Measurements from ENCODE around the gene C2CD4D.
"Not testable (repeated sequence)": the region's sequence is repeated elsewhere in the genome, so short reads cannot be mapped to it uniquely, and the experiment has no call there.

The C2CD4D gene

DNA sequence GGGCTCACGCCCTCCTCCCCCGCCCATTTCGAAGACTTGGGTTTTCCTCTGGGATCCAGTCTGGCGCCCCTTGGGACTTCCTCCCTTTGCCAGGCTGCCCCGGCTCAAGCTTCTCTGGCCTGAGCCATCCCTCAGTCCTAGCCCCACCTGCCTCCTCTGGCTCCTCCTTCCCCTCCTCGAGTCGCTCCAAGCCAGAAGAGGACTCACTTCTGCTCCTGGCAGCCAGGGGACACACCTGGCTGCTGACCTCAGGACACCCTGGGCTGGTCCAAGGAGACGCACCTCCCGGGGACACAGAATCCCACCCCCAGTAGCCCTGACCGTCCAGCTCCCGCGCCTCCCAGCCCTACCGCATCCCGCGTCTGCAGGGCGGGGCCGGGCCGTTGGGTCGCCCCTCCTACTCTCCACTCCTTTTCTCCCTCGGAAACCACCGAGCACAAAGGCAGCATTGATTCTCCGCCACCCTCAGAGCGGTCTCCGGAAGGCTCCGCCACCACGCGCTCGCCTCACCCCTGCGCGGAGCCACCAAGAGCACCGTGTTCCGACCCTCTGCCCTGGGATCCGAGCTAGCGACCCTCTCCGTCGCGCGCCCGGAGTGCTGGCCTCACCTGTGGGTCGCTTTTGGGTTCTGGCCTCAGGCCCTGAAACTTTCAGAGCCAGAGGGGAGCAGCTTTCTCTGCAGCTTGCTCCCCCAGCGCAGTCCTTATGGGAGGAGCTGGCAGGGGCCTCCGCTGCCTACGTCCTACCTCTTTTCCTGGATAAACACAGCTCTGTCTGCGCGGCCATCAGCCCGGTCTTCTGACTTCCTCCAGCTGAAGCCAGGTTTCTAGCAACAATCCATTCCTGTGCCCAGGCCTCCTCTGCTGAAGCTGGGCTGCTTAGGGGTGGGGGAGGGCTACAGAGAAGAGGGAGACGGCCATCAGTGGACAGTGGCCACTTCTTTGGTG lies at the start of gene C2CD4D:
Gene C2CD4D (minus strand): TSS at position 364 of the 947 bp plus-strand sequence. CDS start 831 bp downstream, outside the sequence.
- no peak for DNase-seq (ENCODE audit: low read depth)

DNA sequence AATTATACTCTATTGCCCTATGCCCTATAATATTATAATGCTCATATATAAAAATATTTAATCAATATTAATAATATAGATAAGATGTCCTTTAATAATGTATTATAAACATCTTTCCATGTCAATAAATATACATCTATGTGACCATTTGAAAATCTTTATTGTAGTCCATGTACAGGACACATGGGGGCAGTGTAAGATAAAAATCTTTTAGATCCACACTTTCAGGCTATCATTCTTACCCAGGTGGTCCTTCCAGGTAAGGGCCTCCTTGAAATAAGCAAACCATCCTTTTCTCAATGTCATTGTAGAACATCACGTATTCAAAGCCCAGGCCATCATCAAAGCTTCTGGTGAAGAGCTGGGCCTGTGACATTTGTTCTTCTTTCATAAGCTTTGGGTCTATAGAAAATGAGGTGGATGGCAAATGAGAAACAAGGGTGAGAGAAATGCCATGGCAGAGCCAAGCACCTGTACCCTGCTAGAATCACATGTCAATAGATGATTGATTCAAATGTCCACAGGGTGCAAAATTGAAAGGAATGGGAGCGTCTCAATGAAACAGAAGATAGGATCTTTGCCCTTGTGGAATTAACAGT lies 49.5 kb upstream of the C2CD4D start:
- DNase-seq (ENCODE audit: low read depth): no peak

DNA sequence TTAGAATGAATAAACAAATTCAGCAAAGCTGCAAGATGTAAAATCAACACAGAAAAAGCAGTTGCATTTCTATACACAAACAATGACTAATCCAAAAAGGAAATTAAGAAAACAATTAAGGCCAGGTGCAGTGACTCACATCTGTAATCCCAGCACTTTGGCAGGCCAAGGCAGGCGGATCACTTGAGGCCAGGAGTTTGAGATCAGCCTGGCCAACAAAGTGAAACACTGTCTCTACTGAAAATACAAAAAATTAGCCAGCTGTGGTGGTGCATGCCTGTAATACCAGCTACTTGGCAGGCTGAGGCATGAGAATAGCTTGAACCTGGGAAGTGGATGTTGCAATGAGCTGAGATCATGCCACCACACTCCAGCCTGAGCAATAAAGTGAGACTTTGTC lies 47.4 kb upstream of the C2CD4D start:
- no peak for DNase-seq (ENCODE audit: low read depth)

GRCh38 chr1:151885479-151885878 lies 45.9 kb upstream of the C2CD4D start:
- no peak for DNase-seq (ENCODE audit: low read depth)

- DNase-seq (ENCODE audit: low read depth): not testable (repeated sequence)
Measured at GRCh38 chr1:151884879-151885278, 45.3 kb upstream of the C2CD4D start.

DNA sequence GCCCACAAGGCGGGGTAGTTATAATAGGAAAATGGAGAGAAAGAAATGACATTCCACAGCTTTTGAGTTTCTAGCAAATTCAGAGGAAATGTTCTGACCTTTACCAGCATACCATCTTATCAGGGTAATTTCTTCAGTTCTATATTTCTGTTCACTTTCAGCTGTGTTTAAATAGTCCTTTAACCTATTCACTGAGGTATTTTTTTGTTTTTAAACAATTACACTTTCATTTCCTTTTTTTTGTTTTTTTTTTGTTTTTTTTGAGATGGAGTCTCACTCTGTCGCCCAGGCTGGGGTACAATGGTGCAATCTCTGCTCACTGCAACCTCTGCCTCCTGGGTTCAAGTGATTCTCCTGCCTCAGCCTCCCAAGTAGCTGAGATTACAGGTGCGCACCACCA lies 44.8 kb upstream of the C2CD4D start:
- DNase-seq (ENCODE audit: low read depth): not testable (repeated sequence)

GRCh38 chr1:151883898-151884297 lies 44.3 kb upstream of the C2CD4D start:
- not testable (repeated sequence) for DNase-seq (ENCODE audit: low read depth)

- not testable (repeated sequence) for DNase-seq (ENCODE audit: low read depth)
Measured at GRCh38 chr1:151882918-151883317, 43.3 kb upstream of the C2CD4D start.

GRCh38 chr1:151882466-151882865 lies 42.8 kb upstream of the C2CD4D start:
- no peak for DNase-seq (ENCODE audit: low read depth)

DNA sequence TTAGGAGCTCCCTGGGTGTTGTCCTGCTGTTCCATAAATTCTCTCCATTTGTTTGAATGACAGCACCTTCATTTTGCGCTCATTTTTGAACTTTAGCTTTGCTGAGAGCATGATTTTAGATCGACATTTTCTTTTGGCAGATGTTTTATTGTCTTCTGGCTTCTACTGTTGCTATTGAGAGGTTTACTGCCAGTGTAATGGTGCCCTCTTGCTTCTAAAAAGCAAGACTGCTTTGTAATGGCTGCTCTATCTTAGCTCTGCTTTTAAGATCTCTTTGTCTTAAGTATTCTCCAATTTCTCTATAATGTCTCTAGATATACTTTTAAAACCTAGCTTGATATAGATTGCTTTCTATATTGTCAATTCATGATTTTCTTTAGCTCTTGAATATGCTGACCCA lies 41.9 kb upstream of the C2CD4D start:
- DNase-seq (ENCODE audit: low read depth): no peak

GRCh38 chr1:151875419-151876097 lies 35.9 kb upstream of the C2CD4D start:
- DNase-seq (ENCODE audit: low read depth): no peak

DNA sequence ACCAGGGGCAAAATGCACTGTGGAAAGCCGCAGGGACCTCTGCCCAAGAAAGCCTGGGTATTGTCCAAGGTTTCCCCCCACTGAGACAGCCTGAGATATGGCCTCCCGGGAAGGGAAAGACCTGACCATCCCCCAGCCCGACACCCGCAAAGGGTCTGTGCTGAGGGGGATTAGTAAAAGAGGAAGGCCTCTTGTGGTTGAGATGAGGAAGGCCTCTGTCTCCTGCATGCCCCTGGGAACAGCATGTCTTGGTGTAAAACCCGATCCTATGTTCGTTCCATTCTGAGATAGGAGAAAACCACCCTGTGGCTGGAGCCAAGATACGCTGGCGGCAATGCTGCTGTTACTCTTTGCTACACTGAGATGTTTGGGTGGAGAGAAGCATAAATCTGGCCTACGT lies 33.2 kb upstream of the C2CD4D start:
- not testable (repeated sequence) for DNase-seq (ENCODE audit: low read depth)

DNA sequence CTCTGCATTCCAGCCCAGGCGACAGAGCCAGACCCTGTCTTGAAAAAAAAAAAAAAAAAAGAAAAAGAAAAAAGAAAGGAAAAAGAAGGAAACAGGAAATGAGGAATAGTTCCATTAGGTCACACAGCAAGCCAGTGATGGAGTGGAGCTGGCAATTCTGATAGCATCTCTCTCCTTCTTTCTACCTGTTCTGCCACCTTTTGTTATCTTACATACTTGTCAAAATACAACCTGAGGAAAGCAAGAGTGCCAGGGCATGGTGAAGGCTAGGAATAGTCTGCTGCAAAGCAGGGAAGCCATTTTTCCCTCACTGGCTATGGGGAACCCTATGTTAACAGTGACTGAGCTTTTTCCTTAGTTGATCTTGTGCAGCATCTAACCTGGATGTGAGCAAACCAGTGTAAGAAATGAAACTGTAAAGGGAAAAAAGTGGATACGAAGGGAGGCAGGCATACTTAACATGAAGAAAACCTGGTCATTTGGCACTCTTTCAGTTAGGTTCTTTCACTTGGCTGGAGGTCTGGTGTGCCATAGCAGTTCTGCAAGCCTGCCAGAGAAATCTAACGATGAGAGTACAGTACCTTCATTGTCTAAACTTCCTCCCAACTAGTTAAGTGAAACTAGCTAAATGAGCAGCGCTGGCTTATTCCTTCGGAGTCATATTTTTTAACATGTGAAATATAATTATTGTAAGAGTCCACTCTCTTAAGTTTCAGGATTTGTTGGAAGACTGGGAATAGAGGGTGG lies 31.8 kb upstream of the C2CD4D start:
- no peak for DNase-seq (ENCODE audit: low read depth)

GRCh38 chr1:151868486-151868885 lies 28.9 kb upstream of the C2CD4D start:
- DNase-seq (ENCODE audit: low read depth): no peak

DNA sequence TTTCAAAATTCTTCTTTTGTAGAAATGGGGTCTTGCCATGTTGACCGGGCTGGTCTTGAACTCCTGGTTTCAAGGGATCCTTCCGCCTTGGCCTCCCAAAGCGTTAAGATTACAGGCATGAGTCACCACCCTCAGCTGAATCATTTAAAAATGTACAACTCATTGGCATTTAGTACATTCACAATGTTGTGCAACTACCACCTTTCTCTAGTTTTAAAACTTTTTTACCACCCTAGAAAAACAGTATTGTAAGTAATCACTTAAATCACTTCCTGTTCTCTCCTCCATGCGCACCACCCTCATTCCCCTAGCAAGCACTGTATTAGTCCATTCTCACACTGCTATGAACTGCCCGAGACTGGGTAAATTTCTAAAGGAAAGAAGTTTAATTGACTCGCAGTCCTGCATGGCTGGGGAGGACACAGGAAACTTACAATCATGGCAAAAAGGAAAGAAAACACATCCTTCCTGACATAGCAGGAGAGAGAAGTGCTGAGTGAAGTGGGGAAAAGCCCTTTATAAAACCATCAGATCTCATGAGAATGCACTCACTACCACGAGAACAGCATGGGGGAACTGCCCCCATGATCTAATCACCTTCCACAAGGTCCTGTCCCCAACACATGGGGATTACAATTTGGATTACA lies 28.3 kb upstream of the C2CD4D start:
- DNase-seq (ENCODE audit: low read depth): no peak

DNA sequence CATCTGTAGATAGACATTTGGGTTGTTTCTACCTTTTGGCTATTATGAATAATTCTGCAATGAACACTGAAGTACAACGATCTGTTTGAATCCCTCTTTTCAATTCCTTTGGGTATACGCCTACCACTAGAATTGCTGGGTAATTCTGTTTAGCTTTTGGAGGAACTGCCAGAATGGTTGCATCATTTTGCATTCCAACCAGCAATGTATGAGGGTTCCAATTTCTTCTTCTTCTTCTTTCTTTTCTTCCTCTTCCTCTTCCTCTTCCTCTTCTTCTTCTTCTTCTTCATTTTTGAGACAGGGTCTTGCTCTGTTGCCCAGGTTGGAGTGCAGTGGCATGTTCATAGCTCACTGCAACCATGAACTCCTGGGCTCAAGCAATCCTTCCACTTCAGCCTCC lies 27.7 kb upstream of the C2CD4D start:
- DNase-seq (ENCODE audit: low read depth): no peak

DNA sequence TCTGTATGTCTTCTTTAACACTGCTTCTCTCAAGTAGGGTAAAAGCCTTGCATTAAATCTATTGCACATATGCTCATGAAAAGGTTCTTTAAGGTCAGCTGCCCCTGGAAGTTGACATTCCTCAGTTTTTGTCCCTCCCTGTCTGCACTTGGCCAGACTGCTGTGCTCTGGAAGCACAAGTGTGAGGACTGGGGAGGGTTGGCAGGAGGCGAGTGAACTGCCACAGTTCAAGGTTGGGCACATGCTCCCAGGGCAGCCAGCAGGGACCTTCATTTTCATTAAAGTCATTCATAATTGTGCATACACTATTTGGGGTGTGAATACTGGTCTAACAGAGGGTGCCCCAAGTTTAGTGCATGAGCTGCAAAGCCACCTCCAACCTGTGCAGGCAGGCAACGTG lies 24.8 kb upstream of the C2CD4D start:
- no peak for DNase-seq (ENCODE audit: low read depth)

DNA sequence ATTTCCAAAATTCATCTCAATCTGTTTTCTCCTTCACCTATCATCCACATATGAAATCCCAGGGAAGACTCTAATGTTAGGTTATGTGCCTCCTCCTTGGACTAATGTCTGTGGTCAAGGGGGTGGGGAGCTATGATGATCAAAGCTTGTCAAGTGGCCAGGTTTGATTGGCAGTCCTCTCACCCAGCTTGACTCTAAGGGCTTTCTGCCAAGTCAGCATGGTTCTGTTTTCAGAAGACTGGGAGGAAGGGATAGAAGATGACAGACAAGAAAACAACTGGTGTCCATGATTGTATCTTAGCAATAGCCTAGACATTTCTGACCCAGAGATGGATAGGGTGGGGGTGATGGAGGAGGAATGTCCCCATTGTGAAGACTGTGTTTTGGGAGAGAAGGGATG lies 23.0 kb upstream of the C2CD4D start:
- no peak for DNase-seq (ENCODE audit: low read depth)

GRCh38 chr1:151860504-151861187 lies 21.0 kb upstream of the C2CD4D start:
- no peak for DNase-seq (ENCODE audit: low read depth)

DNA sequence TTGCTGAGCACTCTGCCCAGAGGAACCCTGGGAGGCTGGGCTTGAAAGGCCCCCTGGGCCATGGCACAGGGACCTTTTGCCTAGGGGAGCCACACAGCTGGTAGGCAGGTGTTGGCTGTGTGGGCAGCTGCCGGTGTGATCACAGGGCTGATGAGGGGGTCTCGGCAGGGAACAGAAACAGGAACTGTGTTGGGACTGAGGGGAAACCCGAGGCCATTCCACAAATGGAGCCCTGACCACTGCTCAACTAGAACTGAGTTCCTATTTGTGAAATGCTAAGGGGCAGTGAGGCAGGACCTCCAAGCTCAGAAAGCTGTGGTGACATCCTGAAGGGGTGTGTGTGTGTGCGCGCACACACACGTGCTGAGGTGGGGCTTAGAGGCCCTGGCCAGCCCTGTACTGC lies 20.3 kb upstream of the C2CD4D start:
- no peak for DNase-seq (ENCODE audit: low read depth)
